Endothelial cell of umbilical vein (primary cell): ENCODE measurements around the gene SGCE. TPM values are rescaled to one million over a fixed set of nuclear protein-coding genes. Genes with fewer than 3 reads are reported as not detected.
A peak's percentile ranks its signal among the peaks of the same experiment; 100 is the strongest.

Source experiments
- BruUV-seq: library from RNA; stranded (reverse); fragments of 400-500 nt; replicated peaks from 2 replicates; lab custom pipeline; 2021; lab: Mats Ljungman, UMichigan
- CTCF ChIA-PET: fragments of 300-600, 350-600 bp; sonication (Branson Sonifier 250); formaldehyde crosslinking; loops from one replicate; lab custom pipeline; 2021; ENCODE audit warnings: antibody characterized with exemption, inconsistent platforms; lab: Charles Lee
- POLR2A ChIA-PET: fragments of 300-600, 350-600 bp; sonication (Branson Sonifier 250); formaldehyde crosslinking; loops from one replicate; lab custom pipeline; 2021; ENCODE audit warnings: antibody characterized with exemption, inconsistent platforms; lab: Charles Lee
- DNase-seq: peaks from one replicate; pipeline ENCODE4 v3.0.0-alpha.2; 2011; ENCODE audit warnings: low read depth, low spot score
- FAIRE-seq: peaks from 2 replicates; lab custom pipeline; 2011; peaks lifted over from hg19 to GRCh38; lab: Jason Lieb, UNC
- H2AFZ ChIP-seq: 2 replicates; pipeline ENCODE4 v1.6.0; 2012; ENCODE audit warnings: low read depth, low read length, control low read depth, inconsistent platforms
- H3K27ac ChIP-seq: 2 replicates; pipeline ENCODE4 v1.5.1; 2011; ENCODE audit warnings: low read depth, mild to moderate bottlenecking, control low read depth, low read length, moderate library complexity; ENCODE audit not compliant: insufficient read depth
- H3K27me3 ChIP-seq, 2 experiments: 2 replicates each; pipeline versions ENCODE4 v1.6.0 to v1.6.1; 2011; ENCODE audit warnings: low read length in 2 of 2, mixed read lengths in 1 of 2; ENCODE audit not compliant: control insufficient read depth in 2 of 2, insufficient read depth in 2 of 2
- H3K36me3 ChIP-seq, 2 experiments: 2 replicates in 1 of 2; 3 replicates in 1 of 2; pipeline ENCODE4 v1.5.1; 2011; ENCODE audit warnings: low read length in 2 of 2, mild to moderate bottlenecking in 1 of 2, moderate library complexity in 1 of 2; ENCODE audit not compliant: control insufficient read depth in 2 of 2, insufficient read depth in 2 of 2; ENCODE audit errors: extremely low read depth in 1 of 2
- H3K4me1 ChIP-seq: 3 replicates; pipeline ENCODE4 v1.5.1; 2011; ENCODE audit warnings: mild to moderate bottlenecking, low read length; ENCODE audit not compliant: control insufficient read depth, insufficient read depth; ENCODE audit errors: extremely low read depth
- H3K4me2 ChIP-seq: 2 replicates; pipeline ENCODE4 v1.6.1; 2011; ENCODE audit warnings: low read length, control low read depth, mixed read lengths; ENCODE audit not compliant: insufficient read depth
- H3K4me3 ChIP-seq, 3 experiments: fragments of 200-600 bp in 1 of 3; sonication (generic), shearing (Covaris generic) in 1 of 3; replicated peaks in 1 of 3; 2 replicates each; pipeline ENCODE4 v1.5.1; 2011 to 2016; ENCODE audit warnings: control low read depth in 3 of 3, low read length in 3 of 3, mild to moderate bottlenecking in 2 of 3, inconsistent platforms in 1 of 3, low read depth in 1 of 3, moderate library complexity in 1 of 3; ENCODE audit not compliant: insufficient read depth in 1 of 3
- H3K79me2 ChIP-seq: 2 replicates; pipeline ENCODE4 v1.6.0; 2012; ENCODE audit warnings: low read length, inconsistent platforms; ENCODE audit not compliant: control insufficient read depth, insufficient read depth
- H3K9ac ChIP-seq: replicated peaks from 2 replicates; pipeline ENCODE3; 2011; ENCODE audit warnings: low read length, control low read depth; ENCODE audit not compliant: insufficient read depth; ENCODE audit errors: extremely low read depth
- H3K9me1 ChIP-seq: replicated peaks from 3 replicates; pipeline ENCODE4 v1.6.0; 2011; ENCODE audit warnings: mild to moderate bottlenecking, low read length; ENCODE audit not compliant: control insufficient read depth, insufficient read depth; ENCODE audit errors: extremely low read depth
- H3K9me3 ChIP-seq: replicated peaks from 2 replicates; pipeline ENCODE4 v1.5.1; 2012; ENCODE audit warnings: low read length, inconsistent platforms; ENCODE audit not compliant: control insufficient read depth, insufficient read depth
- H4K20me1 ChIP-seq: replicated peaks from 2 replicates; pipeline ENCODE3; 2011; ENCODE audit warnings: mild to moderate bottlenecking, low read length; ENCODE audit not compliant: control insufficient read depth, insufficient read depth; ENCODE audit errors: extremely low read depth
- EZH2 ChIP-seq: IDR thresholded peaks from 2 replicates; pipeline ENCODE4 v1.6.1; 2012; ENCODE audit warnings: borderline replicate concordance, low read depth, mild to moderate bottlenecking, moderate library complexity, low read length, inconsistent platforms; ENCODE audit not compliant: severe bottlenecking
- FOS ChIP-seq: IDR thresholded peaks from 2 replicates; pipeline ENCODE4 v1.6.1; 2011; ENCODE audit warnings: mild to moderate bottlenecking, low read length, moderate library complexity, borderline replicate concordance; ENCODE audit not compliant: insufficient read depth
- POLR2AphosphoS5 ChIP-seq: IDR thresholded peaks from 2 replicates; pipeline ENCODE4 v1.6.1; 2012; ENCODE audit warnings: low read depth, mild to moderate bottlenecking, control low read depth, low read length, moderate library complexity; ENCODE audit not compliant: insufficient read depth
- dilution Hi-C: fragments of 300-500 bp; cut with MboI; formaldehyde crosslinking; loops from one replicate; pipeline ENCODE4 v1.15.0; 2019; ENCODE audit warnings: low sequenced_read_pairs; ENCODE audit not compliant: extremely low pct_ligation_motif_present
- intact Hi-C: fragments of 100-400 bp; cut with micrococcal nuclease; formaldehyde crosslinking; loops from one replicate; pipeline ENCODE4 v1.10.0; 2022
- polyA plus RNA-seq, 4 experiments: library from polyadenylated mRNA; depleted of rRNA in 3 of 4; stranded (reverse) in 3 of 4; unstranded in 1 of 4; fragments of >200 nt; gene quantifications; 2 replicates each; pipeline versions ENCODE4 v1.2.1 to v1.2.3, GENCODE V29; 2011 to 2012; ENCODE audit warnings: missing spikeins in 1 of 4
- total RNA-seq: library from RNA; stranded (reverse); gene quantifications from 2 replicates; pipeline ENCODE4 v1.2.3, GENCODE V29; 2021
- TF ChIP-seq, protein P1 (sequence below), 2 donors: IDR thresholded peaks; 1 replicate in 1 of 2; 2 replicates in 1 of 2; pipeline ENCODE4 v1.5.1; 2011; ENCODE audit warnings: low read length in 2 of 2, mild to moderate bottlenecking in 2 of 2, moderate library complexity in 2 of 2, control low read depth in 1 of 2, inconsistent platforms in 1 of 2, low read depth in 1 of 2; ENCODE audit not compliant: insufficient read depth in 1 of 2; ENCODE audit errors: extremely low read depth in 1 of 2

The SGCE gene
- total and polyA plus RNA-seq, 2 donors (not counting 3 experiments of a cell fraction or from before 2014, with no cell fraction given), result 46.8 to 53.3 TPM

DNA sequence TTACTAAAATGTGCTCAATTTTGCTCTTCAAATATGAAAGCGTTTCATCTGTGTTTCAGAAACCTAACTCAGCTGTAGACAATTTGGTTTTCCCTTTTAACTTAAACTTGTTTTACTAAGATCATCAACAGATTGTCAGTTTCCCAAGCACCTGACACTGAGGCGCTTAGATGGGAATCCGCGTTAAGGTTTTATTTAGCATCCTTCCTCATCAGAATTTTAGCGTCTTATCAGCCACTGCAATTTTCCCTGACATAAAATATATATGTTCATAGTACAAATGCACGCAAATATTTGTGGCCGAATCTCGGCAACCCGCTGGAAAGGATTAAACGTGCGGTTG is 1.2 kb downstream of the SGCE start:
- peak overlapping the region; percentile 98 for H3K4me2 ChIP-seq
- no peaks in the 10 kb centered on the region for H3K27me3 ChIP-seq
- POLR2A ChIA-PET, result no interaction called here
- TSS peak; percentile 32 for BruUV-seq
- intact Hi-C loops, result loop anchor here (1.0 to 5.0 kb wide), 9 partner anchors 22 to 823 kb away; partner anchors contain the start of gene PPP1R9A
- peak overlapping the region; percentile 70 to 98 (median 86) for H3K4me3 ChIP-seq
- H3K4me1 ChIP-seq, result peaks cover 18% of the 10 kb centered on the region
- peaks cover 2% of the 10 kb centered on the region for H3K79me2 ChIP-seq
- no peaks in the 10 kb centered on the region for H3K9me1 ChIP-seq
- no peaks in the 10 kb centered on the region for H3K36me3 ChIP-seq
- TF ChIP-seq POLR2AphosphoS5 (no peak), FOS (no peak), EZH2 (no peak)
- TF ChIP-seq, protein P1, sequence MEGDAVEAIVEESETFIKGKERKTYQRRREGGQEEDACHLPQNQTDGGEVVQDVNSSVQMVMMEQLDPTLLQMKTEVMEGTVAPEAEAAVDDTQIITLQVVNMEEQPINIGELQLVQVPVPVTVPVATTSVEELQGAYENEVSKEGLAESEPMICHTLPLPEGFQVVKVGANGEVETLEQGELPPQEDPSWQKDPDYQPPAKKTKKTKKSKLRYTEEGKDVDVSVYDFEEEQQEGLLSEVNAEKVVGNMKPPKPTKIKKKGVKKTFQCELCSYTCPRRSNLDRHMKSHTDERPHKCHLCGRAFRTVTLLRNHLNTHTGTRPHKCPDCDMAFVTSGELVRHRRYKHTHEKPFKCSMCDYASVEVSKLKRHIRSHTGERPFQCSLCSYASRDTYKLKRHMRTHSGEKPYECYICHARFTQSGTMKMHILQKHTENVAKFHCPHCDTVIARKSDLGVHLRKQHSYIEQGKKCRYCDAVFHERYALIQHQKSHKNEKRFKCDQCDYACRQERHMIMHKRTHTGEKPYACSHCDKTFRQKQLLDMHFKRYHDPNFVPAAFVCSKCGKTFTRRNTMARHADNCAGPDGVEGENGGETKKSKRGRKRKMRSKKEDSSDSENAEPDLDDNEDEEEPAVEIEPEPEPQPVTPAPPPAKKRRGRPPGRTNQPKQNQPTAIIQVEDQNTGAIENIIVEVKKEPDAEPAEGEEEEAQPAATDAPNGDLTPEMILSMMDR (IDR thresholded peaks at IDR 0.05; ENCODE audit: extremely low read depth in 1 of 2, insufficient read depth in 1 of 2, low read depth in 1 of 2, low read length in 2 of 2), result no peak
- dilution Hi-C loops, result no loop called here
- H3K9me3 ChIP-seq, result no peaks in the 10 kb centered on the region
- FAIRE-seq, result no peak
- CTCF ChIA-PET, result interaction anchor here (1.0 to 3.5 kb wide), 11 partner anchors 10 to 366 kb away, joined by 3 to 76 read pairs (median 6); no protein-coding TSS in a partner anchor
- H3K9ac ChIP-seq, result peak overlapping the region; percentile 91
- H4K20me1 ChIP-seq, result no peaks in the 10 kb centered on the region
- DNase-seq, result no peak
- H2AFZ ChIP-seq, result peak overlapping the region; percentile 72
- H3K27ac ChIP-seq, result peak overlapping the region; percentile 27
